NK-92 treated with Interleukin-12 subunit alpha and Interleukin-12 subunit beta, amount 100 ng/mL, for 24 hours (cell line): Measurements from ENCODE around the gene MAP10.
"Not testable (repeated sequence)": the region's sequence is repeated elsewhere in the genome, so short reads cannot be mapped to it uniquely, and the experiment has no call there.

Experiments
- DNase-seq: peaks from one replicate; lab custom pipeline; 2025; lab: John Stamatoyannopoulos, UW

MAP10 gene

GRCh38 chr1:232805269-232806185, at the start of gene MAP10:
MAP10 (plus strand) TSS chr1:232805416; CDS start chr1:232805450, 34 bp downstream.
- no peak for DNase-seq

DNA sequence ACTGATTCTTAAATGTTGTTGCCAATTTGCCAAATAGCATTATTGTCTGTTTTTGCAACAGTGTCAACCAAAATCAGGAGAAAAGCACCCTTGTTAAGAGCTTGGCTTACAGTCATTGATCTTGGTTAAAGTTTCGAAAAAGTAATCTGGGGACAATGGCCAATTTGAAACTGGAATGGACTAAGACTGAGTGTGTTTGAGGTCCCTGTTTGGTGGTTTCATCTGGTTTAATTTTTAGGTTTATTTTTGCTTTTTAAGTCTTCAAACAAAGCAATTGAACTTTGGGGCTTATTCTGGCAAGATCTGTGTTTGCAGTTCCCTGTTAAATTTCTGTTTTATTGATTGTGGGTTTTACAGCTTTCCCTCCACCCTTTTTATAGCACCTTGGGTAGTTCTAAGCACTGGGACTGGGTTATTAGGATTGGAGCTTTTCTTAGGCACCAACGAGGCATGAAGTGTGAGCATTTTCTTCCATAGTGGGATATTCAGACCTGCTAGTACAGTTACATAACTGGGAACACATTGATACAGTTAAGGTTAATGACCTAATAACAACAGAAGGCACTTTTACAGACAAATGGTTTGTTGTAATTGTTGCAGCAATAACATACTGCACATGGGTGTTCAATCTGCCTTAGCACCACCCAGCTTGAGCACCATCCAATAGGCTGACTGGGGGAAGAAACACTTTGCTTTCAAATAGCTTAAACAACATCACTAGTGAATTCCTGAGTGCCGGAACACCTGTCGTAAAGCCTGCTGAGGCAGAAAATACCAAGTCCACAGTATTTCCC, 40.6 kb upstream of the MAP10 start:
- no peak for DNase-seq

GRCh38 chr1:232765542-232765941, 39.7 kb upstream of the MAP10 start:
- no peak for DNase-seq

- DNase-seq, result no peak
Measured at GRCh38 chr1:232766241-232766890, 38.9 kb upstream of the MAP10 start.

DNA sequence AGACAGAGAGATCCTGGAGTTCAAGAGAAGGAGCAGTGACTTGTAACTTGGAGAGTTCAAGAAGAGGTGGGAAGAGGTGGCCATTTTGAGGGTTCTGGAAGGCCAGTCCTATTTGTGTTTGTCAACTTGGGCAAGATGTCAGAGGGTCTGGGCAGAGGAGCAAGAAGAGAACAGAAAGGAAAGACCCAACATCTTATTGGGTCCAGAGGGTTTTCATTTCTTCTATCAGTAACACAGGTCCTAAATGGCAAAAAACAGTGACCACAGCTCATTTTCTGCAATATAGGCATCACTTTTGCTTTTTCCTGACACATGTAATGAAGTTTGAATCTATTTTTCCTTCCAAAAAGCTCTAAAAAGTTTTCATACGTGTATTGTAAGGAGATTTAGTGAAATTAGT, 38.3 kb upstream of the MAP10 start:
- no peak for DNase-seq

- DNase-seq, result no peak
Measured at GRCh38 chr1:232767305-232768074, 37.7 kb upstream of the MAP10 start.

DNA sequence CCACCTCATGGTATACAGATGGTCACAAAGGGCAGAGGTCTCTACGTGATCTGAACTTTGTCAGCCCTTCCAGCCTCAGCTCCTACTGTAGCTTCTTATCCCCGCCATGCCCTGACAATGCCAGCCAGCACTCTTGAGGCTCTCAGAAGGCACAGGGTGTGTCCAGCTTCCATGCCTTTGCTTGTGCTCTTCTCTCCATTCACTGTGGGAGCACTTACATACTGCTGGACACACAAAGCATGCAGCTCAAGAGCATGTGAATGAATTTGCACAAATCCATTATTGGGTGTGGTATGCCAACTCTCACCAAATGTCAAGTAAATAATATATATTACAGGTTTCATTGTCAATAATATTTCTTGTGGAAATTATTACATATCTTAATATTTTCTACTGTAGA, 36.4 kb upstream of the MAP10 start:
- no peak for DNase-seq

- no peak for DNase-seq
Measured at GRCh38 chr1:232769733-232770132, 35.5 kb upstream of the MAP10 start.

DNA sequence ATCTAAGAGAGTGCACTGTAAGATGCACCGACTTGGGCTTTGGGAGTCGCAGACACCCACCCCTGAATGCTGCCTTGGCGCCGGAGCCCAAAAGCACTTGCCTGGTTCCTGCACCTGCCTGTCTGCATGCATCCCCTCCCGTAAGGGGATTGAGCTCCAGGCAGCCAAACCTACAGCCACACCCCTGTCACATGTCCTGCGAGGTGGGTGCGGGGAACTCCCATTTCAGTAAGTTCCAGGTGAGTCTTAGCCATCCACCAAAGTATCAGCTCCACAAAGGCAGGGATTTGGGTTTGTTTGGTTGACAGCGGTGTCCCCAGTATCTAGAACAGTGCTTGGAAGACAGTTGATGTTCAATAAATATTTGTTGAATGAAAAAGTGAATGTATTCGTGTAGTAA, 31.5 kb upstream of the MAP10 start:
- DNase-seq, result no peak

- DNase-seq, result no peak
Measured at GRCh38 chr1:232776526-232777106, 28.6 kb upstream of the MAP10 start.

- DNase-seq, result no peak
Measured at GRCh38 chr1:232780354-232780753, 24.9 kb upstream of the MAP10 start.

DNA sequence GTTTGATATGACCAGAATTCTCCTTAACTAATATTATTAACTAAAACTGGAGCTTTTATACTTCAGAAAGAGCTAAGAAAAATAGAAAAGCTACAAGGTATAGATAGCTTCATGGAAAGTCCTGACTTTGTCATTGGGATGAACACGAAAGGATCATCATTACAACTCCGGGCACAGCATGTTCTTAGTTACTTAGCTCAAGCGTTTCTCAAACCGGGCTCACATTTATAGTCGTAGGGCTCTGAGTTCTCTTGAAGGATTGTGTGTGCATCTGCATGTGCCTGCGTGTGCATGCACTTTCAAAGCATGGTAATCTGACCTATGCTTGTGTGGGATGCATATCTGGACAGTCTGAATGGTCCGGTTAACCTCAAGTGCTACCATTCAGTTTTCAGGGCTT, 20.4 kb upstream of the MAP10 start:
- no peak for DNase-seq

DNA sequence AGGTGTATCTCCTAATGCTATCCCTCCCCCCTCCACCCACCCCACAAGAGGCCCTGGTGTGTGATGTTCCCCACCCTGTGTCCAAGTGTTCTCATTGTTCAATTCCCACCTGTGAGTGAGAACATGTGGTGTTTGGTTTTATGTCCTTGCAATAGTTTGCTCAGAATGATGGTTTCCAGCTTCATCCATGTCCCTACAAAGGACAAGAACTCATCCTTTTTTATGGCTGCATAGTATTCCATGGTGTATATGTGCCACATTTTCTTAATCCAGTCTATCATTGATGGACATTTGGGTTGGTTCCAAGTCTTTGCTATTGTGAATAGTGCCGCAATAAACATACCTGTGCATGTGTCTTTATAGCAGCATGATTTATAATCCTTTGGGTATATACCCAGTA, 19.6 kb upstream of the MAP10 start:
- not testable (repeated sequence) for DNase-seq

- DNase-seq, result no peak
Measured at GRCh38 chr1:232786845-232787455, 18.3 kb upstream of the MAP10 start.

DNA sequence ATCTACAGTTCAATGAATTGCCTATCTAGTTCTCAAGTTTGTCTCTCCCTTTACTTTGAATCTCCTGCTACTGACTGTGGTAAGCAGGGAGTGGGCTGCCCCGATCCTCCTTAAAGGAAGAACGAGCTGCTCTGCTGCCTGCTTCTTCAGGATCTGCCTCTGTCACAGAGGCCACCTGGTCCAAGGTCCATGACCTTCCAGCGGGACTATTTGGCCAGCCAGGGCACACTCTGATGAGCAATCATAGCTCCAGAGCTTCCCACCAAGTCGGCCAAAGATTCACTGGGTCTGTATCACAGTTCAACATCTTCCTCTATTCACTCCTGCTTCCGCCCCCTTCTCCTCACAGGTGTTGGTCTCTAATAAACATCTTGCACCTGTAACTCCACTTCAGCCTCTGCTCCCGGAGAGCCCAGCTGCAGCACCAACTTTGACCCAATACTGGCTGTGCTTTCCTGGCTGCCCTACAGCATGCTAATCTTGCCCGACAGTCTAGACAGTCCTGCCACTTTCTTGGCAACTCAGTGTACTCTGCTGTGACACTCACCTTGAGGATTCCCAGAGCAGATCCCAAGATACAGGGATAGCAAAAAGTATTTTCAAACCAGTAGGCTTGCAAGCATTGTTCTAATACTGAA, 16.9 kb upstream of the MAP10 start:
- no peak for DNase-seq

DNA sequence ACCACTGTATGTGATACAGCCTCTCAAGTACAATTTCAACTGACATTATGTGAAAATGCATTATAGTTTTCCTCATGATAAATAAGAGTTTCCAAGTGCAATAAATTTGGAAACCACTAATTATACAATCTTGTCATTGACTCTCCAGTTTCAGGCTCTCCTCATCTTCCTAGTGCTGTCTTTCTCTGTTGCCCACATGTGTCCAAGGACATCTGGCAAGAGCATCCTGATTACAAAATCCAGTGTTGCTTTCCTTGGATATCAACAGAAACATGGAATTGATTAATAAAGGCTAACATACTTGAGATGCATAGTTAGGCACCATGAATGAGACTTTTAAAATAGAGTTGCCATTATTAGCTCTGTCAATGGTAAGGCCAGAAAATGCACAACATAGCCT, 15.6 kb upstream of the MAP10 start:
- DNase-seq, result no peak

- DNase-seq, result no peak
Measured at GRCh38 chr1:232792949-232793348, 12.3 kb upstream of the MAP10 start.

DNA sequence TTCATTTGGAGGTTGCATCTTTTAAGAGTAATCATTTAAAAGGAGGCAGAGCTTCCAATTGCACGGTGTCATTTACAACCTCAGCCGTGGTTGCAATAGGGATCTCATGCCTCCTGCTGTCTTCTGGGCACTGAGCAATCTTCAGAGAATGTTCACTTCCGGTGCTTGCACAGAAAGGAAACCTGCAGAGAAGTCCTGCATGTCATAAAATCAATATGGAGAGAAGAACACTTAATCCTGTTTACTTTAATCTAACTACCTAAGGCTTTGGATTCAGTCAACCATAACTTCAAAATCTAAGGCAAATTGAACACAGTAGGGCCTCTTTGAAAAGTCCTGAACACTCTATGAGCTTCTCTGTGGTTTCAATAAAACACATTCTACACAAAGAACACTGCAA, 11.3 kb upstream of the MAP10 start:
- DNase-seq, result no peak

DNA sequence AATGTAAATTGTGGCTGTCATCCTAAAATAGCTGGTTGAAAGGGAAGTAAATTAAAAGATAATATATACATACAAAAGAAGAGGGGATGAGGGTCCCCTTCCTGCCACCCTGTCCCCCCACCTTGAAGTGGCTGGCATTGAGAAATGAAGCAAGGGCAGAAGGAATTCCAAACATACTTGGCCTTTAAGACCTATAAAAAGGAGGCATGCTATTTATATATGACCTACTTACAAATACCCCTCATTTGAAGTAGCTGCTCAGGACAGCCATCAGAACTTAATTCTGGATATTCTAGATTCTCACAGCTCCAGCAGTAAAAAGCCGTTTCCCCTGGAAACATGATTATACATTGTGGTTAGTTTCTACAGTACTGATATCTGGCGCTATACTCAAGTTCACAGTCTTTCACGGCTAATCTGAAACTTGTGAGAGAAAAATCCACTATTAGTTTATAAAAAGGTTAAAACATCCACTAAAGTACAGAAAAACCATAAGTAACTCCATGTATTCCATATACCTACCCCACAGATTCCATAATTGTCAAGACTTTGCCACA, 9.6 kb upstream of the MAP10 start:
- DNase-seq, result no peak

DNA sequence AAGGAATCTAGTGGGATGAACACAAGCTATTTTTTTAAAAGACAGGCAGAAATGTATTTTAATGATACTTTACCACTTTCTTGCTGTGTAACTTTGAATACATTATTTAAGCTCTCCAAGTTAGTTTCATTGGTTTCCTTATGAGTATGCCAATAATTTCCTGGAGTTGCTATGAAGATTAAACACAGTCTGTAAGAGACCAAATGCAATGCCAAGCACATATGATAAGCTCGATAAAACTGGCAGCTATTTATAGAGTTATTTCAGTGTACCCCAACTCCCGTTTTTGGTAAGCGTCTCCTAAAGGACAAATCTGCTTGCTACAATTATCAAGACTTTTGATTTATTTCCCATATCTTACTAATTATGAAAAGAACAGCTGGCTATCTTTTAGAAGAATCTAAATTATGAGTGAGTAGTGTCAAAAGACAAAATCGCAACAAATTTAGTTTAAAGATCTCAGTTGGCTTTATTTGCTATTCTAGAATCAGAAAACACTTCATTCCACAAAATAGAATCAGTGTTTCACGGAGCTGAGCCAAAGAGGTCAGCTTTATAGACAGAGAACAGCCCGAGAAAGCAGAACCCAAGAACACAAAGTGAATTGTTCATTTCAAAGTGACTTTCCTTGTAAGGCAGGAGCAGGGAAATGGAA, 7.2 kb upstream of the MAP10 start:
- DNase-seq, result no peak
